ENCODE measurements around the gene PTPRG.
"Not testable (repeated sequence)": the region's sequence is repeated elsewhere in the genome, so short reads cannot be mapped to it uniquely, and the experiment has no call there.

The PTPRG gene

DNA sequence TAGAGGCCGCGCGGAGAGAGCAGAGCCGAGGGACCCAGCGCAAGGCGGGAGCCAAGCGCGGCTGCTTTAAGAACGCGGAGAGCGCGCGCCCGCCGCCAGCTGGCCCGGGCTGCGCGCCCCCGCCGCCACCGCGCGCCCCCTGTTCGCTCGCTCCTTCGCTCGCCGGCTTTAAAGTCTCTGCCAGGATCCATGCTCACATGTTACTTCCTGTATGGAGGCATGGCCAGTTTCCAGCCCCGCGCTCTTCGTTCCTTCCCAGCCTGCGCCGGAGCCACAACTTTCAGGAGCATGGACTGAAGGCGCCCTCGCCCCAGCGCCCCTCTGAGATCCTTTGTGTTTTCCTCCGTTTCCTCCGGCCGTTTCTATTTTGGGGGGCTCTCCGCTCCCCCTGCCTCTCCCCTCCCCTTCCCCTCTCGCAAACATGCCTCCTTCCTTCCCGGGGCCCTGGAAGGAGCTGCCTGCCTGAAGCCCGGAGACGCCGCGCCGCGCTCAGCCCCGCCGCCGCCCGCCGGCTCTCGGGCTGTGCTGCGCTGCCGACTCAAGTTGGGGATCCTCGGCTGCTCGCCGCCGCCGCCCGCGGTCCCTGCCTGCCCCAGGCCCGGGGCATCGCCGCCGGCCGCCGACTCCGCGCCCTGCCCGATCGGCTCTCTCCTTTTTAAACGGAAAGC is at the start of gene PTPRG:
PTPRG (plus strand) TSS at position 198 of the 668 bp plus-strand sequence. CDS start 717 bp downstream, outside the sequence.
- no peak for DNase-seq

DNA sequence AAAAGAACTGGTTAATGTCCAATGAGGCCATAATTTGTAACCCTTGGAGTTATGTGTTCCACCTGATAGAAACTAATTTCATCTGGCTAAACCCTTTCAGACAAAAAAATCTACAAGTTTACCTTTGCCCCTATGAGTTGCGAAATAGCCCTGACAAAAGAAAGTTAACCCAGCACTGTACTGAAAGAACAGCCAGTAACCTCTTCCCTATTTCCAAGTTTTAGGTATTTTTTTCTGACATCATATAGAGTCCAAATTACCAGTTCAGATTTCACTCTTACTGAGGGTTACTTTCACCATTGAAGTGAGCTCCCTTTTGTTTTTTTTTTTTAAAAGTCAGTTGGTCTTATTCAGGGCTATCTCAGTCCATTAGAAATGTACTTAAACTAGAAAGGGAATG is 42.8 kb upstream of the PTPRG start:
- DNase-seq, result no peak

DNA sequence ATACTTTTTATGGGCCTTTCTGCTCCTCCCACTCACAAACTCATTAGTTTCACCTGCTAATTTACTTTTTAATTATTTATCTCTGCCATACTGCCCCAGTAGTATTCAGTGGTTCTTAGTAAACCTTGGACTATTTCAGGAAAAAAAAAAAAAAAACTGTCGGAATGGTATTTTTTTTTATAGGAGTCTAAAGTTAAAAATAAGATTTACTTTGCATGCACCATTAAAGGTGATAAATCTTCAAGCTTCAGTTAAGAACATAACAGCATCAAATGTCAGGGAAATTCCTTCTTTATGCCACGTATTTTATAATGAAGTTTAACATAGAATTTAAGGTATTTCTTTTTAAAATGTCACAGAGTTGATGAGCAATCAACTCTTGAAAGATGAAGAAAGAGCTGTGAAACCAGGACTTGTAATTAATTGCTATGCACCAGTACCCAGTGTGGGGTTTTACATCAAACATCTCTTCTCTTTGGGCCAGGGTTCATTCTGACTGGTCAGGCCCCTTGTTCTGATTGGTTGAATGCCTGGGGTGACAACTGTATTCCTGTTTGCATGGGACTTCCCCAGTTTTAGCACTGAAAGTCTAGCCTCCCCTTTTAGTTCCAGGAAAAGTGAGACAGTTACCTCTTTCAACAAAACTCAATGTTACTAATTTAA is 40.3 kb upstream of the PTPRG start:
- DNase-seq, result no peak

DNA sequence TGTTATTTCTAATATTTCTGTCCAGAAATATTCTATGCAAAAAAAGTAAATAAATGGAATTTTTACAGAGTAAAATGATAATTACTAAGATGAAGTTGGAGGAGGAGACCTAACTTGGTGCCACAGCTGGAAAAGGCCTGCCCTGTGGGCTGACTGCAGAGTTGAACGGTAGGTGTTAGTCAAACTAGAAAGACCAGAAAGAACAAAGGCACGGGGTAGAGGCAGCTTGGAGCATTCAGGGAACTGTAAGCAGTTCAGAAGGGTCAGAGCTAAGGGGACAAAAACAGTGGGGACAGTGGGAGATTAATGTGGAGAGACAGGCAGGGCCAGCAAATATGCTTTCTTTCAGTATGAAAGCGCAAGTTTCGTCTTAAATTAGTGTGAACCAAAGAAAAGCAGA is 39.3 kb upstream of the PTPRG start:
- no peak for DNase-seq

DNA sequence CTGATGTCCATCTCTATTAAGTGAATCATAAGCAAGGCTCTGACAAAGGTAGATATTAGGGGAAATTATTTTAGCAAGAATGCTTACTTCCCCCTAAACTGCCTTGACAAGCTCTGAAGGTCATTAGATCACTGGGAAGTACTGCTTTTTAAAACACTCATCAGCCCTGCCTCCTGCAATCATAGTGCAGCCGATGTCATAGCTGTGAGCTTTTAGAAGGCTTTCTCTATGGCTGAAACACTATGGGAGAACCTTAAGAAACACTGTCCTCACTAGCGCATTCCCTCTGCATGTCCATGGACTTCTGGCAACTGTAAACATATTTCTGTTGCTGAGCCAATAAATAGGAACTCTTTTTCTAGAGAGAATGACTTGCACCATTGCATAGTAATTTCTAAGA is 38.7 kb upstream of the PTPRG start:
- no peak for DNase-seq

DNA sequence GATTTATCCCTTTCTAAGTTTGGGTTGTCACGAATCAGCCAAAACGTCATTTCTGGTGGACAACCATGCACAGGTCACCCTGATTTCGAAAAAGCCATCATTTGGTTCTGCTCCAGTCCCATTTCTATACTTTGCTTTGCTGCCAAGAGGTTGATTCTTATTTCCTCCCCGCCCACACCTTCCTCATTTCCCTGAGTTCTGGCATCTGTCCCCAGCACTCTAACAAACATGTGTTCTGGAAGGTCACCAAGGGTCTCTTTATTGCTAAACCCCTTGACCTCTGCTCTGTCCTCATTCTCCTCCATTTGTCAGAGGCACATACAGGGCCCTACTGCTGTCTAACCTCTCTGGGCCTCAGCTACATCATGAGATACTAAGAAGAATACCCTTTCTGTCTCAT is 36.4 kb upstream of the PTPRG start:
- DNase-seq, result no peak

DNA sequence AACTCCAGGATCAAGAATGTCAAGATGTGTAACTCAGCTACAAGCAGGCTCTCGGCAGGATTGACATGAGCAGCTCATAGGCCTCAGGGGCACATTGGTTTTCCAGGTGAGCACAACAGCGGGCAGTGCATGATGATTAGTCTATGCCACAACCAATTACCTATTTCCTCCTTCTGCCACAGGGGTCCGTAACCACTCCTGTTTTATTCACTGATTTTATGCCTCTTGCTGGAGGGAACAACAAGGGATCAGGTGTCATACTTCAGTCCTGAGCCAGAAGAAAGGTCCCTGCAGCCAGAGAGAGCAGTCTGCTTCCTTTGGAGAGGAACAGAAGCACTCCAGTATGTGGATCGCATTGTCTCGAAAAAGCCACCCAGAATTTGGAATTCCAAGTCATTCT is 35.1 kb upstream of the PTPRG start:
- no peak for DNase-seq

DNA sequence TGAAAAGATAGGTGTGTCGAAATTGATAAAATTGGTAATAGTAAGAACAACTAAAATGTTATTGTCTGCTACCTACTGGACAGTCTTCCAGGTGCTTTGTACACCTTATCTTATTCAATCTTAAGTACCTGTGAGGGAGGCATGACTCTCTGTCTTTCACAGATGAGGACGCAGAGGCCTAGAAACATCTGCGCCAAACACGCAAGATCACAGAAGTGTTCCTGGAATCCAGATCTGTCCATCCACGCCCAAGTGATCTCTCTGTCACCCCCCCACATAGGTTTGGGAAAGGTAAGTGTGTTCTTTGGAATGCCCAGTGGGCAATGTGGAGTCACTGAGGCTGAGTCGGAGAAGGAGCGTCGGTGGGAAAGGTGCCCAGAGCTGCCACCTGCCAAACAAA is 34.4 kb upstream of the PTPRG start:
- DNase-seq, result no peak

DNA sequence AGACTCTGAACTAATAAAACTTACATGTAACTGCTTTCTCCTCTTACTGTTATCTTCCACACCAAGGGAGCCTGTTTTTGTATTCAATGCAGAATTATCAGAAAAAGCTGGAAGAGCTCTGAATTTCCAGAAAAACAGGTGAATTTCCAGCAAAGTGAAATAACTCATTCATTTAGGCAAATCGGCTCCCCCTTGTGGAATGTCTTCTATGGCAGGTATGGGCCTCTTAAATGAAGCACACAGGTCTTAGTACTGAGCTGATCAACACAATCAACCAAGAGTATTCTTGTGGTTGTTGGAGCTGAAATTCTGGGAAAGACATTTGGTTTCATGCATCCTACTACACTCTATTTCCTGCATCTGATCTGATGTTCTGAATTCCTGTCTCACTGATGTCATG is 31.0 kb upstream of the PTPRG start:
- DNase-seq, result no peak

DNA sequence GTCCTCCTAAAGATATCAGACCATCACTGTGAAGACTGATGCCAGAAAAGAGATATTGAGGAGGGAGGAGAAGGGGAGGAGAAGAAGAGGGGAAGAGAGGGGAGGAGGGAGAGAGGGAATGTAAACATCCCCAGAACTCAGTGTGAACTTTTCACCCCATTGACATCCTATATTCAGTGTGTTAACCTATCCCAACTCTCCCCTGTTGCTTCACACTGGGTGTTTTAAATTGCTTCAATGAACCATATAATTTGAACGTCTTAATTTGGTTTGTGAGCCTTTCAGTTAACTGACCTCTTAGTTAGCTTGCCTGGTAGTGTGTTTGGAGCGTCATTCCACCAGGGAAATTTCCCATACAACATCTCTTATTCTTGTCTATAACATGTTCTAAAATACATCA is 29.8 kb upstream of the PTPRG start:
- no peak for DNase-seq

DNA sequence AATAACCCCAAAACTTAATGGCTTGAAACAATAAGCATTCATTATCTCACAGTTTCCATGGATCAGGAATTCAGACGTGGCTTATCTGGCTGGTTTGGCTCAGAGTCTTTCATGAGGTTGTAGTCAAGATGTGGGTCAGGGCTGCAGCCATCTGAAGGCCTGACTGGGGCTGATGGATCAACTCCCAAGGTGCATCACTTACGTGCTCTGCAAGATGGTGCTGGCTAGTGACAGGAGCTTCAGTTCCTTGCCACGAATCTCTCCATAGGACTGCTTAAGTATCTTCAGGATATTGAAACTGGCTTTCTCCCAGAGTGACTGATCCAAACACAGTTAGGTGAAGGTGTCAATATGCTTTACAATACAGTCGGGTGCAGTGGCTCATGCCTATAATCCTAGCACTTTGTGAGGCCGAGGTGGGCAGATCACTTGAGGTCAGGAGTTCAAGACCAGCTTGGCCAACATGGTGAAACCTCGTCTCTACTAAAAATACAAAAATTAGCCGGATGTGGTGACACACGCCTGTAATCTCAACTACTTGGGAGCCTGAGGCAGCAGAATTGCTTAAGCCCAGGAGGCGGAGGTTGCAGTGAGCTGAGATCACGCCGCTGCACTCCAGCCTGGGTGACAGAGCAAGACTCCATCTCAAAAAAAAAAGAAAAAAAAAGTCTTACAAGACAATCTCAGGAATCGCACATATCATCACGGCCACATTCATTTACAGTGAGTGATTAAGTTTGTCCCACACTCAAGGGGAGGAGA is 28.5 kb upstream of the PTPRG start:
- no peak for DNase-seq

DNA sequence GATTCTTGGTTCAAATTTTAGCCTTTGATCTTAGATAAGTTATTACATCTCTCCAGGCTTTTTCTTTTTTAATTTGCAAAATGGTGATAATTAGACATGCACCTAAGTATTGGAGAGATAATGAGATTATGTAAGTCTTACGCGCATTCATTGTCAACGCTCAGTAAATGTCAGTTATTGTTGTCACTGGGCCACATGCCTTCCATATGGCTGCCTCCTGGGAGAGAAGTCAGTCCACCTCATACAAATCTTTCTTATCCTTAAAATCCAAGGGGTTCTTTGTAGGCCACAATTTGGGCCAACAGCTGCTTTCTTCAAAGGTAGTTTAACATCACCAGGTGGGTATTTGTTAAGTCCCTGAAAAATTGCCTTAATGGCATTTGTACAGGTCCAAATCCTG is 25.5 kb upstream of the PTPRG start:
- DNase-seq, result no peak

DNA sequence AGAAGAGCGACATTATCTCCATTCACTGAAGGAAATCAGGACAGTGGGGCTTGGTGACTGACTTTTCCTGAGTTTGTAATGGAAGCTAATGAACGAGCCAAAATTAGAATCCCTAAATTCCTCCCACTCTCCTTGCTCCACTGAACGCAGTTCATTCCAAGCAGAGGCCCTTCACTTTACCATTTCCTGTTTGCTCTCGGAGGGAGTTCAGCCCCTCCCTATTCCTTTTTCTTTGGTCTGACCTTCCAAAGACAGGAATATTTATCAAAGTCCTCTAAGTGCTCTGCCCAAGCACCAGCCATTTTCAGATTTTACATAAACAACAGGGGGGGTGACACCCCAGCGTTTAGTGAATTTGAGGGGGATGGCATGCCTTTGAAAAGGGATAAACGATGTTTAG is 24.0 kb upstream of the PTPRG start:
- no peak for DNase-seq

DNA sequence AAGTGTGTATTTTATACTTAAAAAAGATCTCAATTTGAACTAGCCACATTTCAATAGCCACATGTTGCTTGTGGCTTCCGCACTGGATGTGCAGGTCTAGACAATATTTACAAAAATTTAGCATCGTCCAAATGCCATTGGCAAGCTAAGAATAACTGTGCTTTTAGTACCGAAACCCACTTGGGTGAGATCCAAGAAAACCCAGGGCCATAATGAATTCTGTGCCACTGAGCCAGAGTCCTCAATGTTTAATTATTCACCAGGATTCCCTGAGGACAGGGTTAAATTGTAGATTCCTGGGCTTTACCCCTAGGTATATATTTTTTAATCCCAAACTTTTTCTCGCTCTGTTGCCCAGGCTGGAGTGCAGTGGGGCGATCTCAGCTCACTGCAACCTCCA is 22.9 kb upstream of the PTPRG start:
- no peak for DNase-seq

DNA sequence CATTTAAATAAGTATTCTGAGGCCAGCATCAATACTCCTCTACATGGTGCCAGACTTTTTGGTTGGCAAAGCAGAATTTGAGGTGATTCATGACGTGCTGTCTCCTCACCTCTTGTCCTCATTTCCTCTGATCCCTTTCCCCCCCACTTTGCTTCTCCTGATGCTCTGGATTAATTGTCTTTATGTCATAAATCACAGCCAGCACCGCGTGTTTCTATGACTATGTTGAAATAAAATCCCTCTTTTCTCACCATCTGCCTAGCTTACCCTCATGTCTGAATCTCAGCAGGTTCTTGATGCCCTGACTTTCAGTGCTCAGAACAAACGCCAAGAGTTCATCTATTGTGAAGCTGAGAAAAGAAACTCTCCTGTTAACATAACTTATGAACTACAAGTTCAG is 19.7 kb upstream of the PTPRG start:
- no peak for DNase-seq

DNA sequence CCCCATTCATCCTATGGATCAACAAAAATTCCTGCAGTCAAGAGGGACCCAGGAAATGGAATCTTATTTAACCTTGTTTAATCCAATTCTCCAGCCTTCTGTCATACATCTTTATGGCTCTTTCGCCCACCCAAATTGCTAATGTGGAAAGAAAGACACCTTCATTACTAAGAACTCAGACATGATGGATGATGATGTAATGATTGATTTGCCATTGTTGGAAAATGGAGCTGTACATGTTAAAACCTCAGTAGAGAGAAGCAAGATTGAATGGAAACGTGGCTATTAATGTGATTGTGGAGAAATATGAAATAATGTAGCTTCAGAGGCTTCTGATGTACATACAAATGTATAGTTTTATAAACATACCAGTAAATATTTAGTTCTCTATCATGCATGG is 15.7 kb upstream of the PTPRG start:
- no peak for DNase-seq

DNA sequence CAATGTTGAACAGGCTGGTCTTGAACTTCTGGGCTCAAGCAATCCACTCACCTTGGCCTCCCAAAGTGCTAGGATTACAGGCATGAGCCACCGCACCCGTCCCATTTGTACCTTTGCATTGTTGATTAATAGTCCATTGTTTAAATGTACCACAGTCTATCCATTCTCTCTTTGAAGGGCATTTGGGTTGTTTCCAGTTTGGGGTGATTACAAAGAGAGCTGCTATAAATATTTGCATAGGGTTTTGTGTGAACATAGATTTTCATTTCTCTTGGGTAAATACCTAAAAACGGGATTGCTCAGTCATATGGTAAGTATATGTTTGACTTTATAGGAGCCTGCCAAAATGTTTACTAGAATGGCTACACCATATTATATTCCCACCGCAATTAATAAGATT is 13.7 kb upstream of the PTPRG start:
- no peak for DNase-seq

DNA sequence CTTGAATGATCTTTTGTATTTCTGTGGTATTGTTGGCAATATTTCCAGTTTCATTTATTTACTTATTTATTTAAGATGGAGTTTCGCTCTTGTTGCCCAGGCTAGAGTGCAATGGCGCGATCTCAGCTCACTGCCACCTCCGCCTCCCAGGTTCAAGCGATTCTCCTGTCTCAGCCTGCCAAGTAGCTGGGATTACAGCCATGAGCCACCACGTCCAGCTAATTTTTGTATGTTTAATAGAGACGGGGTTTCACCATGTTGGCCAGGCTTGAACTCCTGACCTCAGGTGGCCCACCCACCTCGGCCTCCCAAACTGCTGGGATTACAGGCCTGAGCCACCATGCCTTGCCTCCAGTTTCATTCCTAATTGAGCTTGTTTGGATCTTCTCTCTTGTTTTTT is 8.7 kb upstream of the PTPRG start:
- not testable (repeated sequence) for DNase-seq

DNA sequence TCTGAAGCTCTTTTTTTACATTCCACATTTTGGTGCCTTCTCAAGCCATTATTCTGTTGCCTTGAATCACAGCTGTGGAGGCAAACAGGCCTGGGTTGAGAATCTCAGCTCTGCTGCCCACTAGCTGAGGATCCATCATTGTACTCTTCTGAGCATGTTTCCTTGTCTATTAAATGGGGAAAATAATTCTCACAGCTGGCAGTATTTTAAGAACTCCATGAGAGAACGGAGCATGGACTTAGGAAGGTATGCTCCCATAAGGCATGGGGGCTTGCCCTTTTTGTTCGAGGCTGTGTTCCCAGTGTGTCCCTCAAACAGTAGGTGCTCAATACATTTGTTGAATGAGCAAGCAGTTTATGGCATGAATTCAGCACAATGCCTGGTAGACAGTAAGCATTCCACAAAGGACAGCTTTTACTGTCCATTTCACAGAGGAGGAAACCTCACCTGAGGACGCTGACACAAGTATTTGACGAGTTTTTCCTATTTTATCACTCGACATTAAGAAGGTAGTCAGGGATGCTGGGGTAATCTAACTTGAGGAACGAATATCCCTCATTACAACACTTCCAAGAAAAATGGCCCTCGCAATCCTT is 2.1 kb upstream of the PTPRG start:
- no peak for DNase-seq

DNA sequence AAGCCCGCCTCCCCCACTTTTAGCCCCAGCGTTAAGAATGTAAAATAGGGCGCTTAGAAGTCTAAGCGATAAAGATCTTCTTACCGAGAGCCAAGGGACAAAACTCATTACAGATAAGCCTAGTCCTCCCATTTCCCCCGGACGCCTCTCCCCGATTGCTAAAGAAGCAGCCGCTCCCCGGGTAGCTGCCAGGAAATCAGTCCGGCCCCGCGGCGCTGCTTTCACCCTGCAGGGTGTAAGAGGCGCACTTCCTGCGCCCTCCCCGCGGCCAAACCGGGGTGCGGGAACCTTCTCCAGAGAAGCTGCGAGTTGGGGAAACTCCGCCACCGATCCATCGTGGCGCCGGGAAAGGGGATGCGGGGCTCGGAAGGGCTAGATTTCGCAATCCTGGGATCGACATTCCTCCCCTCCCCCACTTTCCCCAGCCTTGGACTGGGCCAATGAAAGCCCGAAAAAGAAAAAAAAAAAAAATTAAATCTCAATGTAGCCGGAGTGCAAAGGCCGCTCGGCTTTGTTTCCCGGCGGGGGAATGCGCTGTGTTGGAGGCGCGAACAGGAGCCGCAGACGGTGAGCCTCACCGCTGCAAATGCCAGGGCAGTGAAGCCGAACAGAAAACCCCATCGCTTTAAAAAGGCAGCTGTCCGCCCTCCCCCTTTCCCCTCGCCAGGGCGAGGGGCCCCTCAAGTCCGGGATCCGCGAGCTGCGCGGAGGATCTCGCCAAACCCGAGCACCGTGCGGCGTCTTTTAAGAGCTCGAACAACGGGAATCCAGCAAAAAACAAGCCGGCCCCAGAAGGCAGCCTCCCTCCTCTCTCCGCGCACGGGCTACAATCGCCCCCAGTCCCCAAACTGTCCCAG is 626 bp upstream of the PTPRG start:
- no peak for DNase-seq

DNA sequence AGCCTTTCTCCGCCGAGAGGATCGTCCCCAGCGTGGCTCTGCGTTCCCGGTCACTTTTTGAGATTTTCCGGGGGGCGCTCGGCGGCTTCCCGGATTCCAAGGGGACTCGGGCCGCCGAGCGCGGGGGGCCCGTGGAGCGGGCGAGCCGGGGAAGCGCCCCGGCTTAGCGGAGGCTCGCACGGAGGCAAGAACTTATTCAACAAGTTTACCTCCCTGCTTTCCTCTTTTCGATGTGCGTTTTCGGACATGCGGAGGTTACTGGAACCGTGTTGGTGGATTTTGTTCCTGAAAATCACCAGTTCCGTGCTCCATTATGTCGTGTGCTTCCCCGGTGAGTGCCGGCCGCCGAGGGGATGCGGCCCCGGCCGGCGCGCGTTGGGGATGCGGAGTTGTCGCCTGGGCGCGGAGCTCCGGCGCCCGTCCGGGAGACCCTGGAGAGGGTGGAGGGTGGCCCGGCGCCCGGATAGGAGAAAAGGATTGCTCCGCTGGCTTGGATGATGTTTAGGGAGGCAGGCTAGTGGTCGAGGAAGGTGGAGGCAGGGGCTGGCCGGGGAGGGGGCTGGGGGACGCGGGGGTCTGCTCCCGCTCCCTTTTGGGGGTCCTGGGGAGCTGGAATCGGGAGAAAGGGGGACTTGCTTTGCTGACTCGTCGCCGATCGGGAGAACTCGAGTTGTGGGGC is 810 bp downstream of the PTPRG start:
- no peak for DNase-seq

DNA sequence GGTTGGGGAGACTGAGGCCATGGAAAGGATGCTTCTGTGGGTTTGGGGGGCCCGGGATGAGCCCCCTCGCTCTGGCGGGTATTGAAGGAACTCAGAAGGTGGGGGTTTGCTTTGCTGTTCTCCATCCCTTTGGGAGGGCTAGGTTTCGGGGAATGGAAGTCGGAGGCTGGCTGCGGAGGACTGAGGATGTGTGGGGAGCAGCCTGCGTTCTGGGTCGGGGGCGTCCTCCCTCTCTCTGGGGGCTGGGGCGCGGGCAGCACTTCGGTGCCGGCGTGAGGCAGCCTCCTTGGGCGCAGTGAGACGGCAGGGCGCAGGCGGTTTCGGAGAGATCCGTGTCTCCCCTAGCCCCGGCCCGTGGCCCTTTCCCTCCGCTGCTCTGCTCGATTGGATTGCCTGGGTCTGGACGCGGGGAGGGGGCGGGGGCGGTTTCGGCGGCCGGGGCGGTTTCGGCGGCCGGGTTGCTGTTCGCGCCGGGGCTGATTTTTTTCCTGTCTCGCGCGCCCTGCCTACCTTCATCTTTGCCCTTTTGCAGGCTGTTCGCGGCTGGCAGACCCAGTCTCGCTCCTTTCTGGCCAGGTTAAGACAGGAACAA is 1.4 kb downstream of the PTPRG start:
- DNase-seq, result no peak
